ENCODE data around the gene MYD88.

MYD88 gene

DNA sequence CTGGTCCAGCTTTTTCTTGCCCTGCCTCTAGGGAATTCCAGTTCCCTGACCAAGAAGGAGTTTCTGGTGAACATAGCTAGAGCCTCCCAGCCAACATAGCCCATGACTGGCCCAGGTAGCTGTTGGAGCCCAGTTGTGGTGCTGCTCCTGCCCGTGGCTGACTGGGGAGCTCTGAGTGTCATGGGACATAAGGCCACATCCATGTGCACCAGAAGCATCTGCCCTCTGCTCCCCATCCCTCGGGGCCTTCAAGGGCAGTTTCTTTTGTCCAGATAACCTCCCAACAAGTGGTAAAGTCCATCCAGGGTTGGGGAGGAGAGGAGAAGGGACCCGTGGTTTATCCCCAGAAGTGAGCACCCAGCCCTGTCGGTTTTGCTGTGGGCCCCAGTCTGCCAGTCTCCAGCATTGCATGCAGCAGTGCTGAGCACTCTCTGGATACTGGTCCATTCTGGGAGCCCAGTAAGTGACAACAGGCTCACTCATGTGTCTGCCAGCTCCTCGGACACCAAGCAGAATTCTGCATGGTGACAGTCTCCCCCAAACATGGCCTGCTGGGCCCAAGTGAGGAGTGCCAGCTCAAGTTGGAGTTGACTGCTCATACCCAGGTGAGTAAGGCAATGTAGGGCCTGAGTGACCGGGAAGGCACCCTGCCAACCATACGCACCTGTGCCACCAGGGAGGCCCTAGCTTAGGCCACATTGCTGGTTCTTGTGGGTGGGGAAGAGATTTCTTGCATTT lies 30.4 kb upstream of the MYD88 start:
- in situ Hi-C loops (cut with MboI; ENCODE audit: low sequenced_read_pairs, unreplicated experiment), result no loop called here
- no peak for DNase-seq (ENCODE audit: low spot score)
- TF ChIP-seq, protein P1, sequence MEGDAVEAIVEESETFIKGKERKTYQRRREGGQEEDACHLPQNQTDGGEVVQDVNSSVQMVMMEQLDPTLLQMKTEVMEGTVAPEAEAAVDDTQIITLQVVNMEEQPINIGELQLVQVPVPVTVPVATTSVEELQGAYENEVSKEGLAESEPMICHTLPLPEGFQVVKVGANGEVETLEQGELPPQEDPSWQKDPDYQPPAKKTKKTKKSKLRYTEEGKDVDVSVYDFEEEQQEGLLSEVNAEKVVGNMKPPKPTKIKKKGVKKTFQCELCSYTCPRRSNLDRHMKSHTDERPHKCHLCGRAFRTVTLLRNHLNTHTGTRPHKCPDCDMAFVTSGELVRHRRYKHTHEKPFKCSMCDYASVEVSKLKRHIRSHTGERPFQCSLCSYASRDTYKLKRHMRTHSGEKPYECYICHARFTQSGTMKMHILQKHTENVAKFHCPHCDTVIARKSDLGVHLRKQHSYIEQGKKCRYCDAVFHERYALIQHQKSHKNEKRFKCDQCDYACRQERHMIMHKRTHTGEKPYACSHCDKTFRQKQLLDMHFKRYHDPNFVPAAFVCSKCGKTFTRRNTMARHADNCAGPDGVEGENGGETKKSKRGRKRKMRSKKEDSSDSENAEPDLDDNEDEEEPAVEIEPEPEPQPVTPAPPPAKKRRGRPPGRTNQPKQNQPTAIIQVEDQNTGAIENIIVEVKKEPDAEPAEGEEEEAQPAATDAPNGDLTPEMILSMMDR (IDR thresholded peaks at IDR 0.05; ENCODE audit: borderline replicate concordance, control extremely low read depth, extremely low read depth, insufficient read depth, missing control alignments), result no peak

DNA sequence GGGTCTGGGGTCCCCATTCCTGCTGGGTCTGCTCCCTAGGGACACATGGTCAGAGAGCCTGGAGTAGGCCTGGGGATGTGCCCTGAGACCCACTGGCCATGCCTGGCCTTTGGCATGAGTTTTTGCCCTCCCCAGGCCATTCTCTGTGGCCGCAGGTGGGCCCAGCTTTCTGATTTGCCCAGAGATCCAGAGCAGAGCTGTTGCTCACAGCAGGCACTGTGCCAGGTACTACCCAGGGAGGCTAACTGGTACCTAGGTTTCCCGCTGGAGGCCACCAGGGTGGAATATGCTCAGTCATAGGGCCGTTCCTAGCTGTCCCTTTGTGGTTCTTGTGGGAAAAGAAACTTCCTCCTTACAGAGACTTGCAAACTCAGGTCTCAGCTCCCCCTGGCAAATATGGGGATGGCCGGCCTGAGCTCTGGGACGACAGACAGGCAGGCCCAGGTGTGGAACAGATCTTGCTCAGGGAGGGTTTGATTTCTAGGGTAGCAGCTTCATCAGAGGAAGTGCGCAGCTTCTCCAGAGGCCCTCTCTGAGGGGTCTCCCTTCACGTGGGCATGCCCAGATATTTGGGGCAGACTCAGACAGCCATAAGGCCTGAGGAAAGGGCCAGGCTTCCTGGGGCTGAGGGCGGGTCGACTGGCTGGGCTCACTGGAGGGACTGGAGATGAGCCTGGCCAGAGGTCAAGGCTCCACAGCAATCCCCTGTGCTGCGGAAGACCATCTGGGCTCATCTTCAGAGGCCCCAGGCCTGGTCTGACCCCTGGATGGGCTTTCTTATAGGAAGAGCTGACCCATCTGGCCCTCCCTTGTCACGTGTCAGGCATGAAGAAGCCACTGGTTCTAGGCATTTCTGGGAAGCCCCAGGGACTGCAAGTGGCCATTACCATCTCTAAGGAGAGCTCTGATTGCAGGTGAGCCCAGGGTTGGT lies 29.5 kb upstream of the MYD88 start:
- no peak for DNase-seq (ENCODE audit: low spot score)
- in situ Hi-C loops (cut with MboI; ENCODE audit: low sequenced_read_pairs, unreplicated experiment), result no loop called here
- TF ChIP-seq, protein P1 (IDR thresholded peaks at IDR 0.05; ENCODE audit: borderline replicate concordance, control extremely low read depth, extremely low read depth, insufficient read depth, missing control alignments), result no peak

- DNase-seq (ENCODE audit: low spot score), result no peak
- TF ChIP-seq, protein P1 (IDR thresholded peaks at IDR 0.05; ENCODE audit: borderline replicate concordance, control extremely low read depth, extremely low read depth, insufficient read depth, missing control alignments), result no peak
- in situ Hi-C loops (cut with MboI; ENCODE audit: low sequenced_read_pairs, unreplicated experiment), result no loop called here
These were observed 28.7 kb upstream of the MYD88 start for GRCh38 chr3:38109580-38110313.

GRCh38 chr3:38110314-38111050 lies 28.0 kb upstream of the MYD88 start:
- no peak for DNase-seq (ENCODE audit: low spot score)
- in situ Hi-C loops (cut with MboI; ENCODE audit: low sequenced_read_pairs, unreplicated experiment), result no loop called here
- TF ChIP-seq, protein P1 (IDR thresholded peaks at IDR 0.05; ENCODE audit: borderline replicate concordance, control extremely low read depth, extremely low read depth, insufficient read depth, missing control alignments), result no peak

- TF ChIP-seq, protein P1 (IDR thresholded peaks at IDR 0.05; ENCODE audit: borderline replicate concordance, control extremely low read depth, extremely low read depth, insufficient read depth, missing control alignments), result no peak
- in situ Hi-C loops (cut with MboI; ENCODE audit: low sequenced_read_pairs, unreplicated experiment), result no loop called here
- DNase-seq (ENCODE audit: low spot score), result no peak
These were observed 27.3 kb upstream of the MYD88 start for GRCh38 chr3:38111201-38111600.
